ENCODE results near the gene SUFU. TPM values are rescaled to one million over a fixed set of nuclear protein-coding genes. Genes with fewer than 3 reads are reported as not detected.

The SUFU gene
- total RNA-seq, 1 donor = 3.3 TPM

DNA sequence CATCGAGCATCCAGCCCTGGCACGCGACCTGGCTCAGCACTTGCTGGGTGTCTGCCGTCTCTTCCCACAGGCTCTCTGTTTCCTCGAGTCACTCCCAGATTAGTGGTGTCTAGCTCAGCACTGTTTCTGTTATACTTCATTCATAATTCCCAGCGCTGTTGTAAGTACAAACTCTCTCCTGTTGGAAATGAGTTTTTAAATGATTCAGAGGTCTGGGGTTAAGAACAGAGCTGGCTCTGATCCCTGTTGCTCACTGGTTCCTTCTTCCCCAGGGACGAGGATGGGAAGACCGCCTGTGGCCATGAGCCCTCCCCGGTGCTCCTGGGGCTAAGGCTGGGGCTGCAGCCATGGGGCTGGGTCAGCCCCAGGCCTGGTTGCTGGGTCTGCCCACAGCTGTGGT lies 35.1 kb upstream of the SUFU start:
- peak; percentile 76 for DNase-seq (ENCODE audit: low read depth)
- TF ChIP-seq, protein P1, sequence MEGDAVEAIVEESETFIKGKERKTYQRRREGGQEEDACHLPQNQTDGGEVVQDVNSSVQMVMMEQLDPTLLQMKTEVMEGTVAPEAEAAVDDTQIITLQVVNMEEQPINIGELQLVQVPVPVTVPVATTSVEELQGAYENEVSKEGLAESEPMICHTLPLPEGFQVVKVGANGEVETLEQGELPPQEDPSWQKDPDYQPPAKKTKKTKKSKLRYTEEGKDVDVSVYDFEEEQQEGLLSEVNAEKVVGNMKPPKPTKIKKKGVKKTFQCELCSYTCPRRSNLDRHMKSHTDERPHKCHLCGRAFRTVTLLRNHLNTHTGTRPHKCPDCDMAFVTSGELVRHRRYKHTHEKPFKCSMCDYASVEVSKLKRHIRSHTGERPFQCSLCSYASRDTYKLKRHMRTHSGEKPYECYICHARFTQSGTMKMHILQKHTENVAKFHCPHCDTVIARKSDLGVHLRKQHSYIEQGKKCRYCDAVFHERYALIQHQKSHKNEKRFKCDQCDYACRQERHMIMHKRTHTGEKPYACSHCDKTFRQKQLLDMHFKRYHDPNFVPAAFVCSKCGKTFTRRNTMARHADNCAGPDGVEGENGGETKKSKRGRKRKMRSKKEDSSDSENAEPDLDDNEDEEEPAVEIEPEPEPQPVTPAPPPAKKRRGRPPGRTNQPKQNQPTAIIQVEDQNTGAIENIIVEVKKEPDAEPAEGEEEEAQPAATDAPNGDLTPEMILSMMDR (IDR thresholded peaks at IDR 0.05; ENCODE audit: insufficient read depth, low read length) = no peak
- no peak overlapping the region for H3K4me3 ChIP-seq (ENCODE audit: low read depth, low read length)

DNA sequence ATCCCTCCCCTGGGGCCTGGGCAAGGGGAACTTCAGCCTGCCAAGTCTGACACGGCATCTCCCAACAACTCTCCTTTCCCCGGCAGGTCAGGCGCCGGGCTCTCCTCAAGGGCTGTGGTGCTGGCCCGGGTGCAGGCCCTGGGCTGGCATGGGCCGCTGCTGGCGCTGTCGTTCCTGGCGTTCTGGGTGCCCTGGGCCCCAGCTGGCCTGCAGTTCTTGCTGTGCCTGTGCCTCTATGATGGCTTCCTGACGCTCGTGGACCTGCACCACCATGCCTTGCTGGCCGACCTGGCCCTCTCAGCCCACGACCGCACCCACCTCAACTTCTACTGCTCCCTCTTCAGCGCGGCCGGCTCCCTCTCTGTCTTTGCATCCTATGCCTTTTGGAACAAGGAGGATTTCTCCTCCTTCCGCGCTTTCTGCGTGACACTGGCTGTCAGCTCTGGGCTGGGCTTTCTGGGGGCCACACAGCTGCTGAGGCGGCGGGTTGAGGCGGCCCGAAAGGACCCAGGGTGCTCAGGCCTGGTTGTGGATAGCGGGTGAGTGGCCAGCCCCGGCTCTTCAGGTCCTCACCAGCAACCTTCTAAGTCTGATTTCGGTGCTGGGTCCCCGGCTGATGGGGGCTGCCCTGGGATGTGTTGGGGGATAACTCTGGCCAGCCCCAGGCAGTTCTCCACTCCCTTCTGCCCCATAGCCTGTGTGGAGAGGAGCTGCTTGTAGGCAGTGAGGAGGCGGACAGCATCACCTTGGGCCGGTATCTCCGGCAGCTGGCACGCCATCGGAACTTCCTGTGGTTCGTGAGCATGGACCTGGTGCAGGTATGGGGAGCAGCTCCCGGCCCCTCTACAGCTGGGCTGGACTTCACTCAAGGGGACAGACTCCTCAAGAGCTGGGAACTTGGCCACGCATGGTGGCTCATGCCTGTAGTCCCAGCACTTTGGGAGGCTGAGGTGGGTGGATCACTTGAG lies 32.9 kb upstream of the SUFU start:
- DNase-seq (ENCODE audit: low read depth) = no peak
- H3K4me3 ChIP-seq (ENCODE audit: low read depth, low read length) = no peak overlapping the region
- TF ChIP-seq, protein P1 (IDR thresholded peaks at IDR 0.05; ENCODE audit: insufficient read depth, low read length) = no peak

GRCh38 chr10:102473445-102474331 lies 30.1 kb upstream of the SUFU start:
- TF ChIP-seq, protein P1 (IDR thresholded peaks at IDR 0.05; ENCODE audit: insufficient read depth, low read length) = no peak
- no peak for DNase-seq (ENCODE audit: low read depth)
- H3K4me3 ChIP-seq (ENCODE audit: low read depth, low read length) = no peak overlapping the region

- TF ChIP-seq, protein P1 (IDR thresholded peaks at IDR 0.05; ENCODE audit: insufficient read depth, low read length) = no peak
- H3K4me3 ChIP-seq (ENCODE audit: low read depth, low read length) = no peak overlapping the region
- DNase-seq (ENCODE audit: low read depth) = no peak
These were observed 28.2 kb upstream of the SUFU start for GRCh38 chr10:102475451-102476040.

GRCh38 chr10:102476466-102477141 lies 27.2 kb upstream of the SUFU start:
- no peak overlapping the region for H3K4me3 ChIP-seq (ENCODE audit: low read depth, low read length)
- TF ChIP-seq, protein P1 (IDR thresholded peaks at IDR 0.05; ENCODE audit: insufficient read depth, low read length) = no peak
- no peak for DNase-seq (ENCODE audit: low read depth)

- no peak for DNase-seq (ENCODE audit: low read depth)
- TF ChIP-seq, protein P1 (IDR thresholded peaks at IDR 0.05; ENCODE audit: insufficient read depth, low read length) = no peak
- no peak overlapping the region for H3K4me3 ChIP-seq (ENCODE audit: low read depth, low read length)
These were observed 24.1 kb upstream of the SUFU start for GRCh38 chr10:102479651-102480050.

All from fibroblast of the aortic adventitia (primary cell).